ENCODE measurements around the gene CCK. TPM values are rescaled to one million over a fixed set of nuclear protein-coding genes. Genes with fewer than 3 reads are reported as not detected.

CCK gene
- total RNA-seq, 1 experiment from 2014 or later = not detected

- Histone ChIP-seq H4K20me1 (ENCODE audit: low read length) (no peaks in the 10 kb centered on the region), H3K27ac (ENCODE audit: low read length) (no peak overlapping the region), H3K4me2 (ENCODE audit: low read length) (no peak overlapping the region), H3K4me1 (ENCODE audit: insufficient read depth, low read length) (0 out of 2 replicates have a peak, but pooled peaks cover 5% of the 10 kb centered on the region), H3K79me2 (ENCODE audit: low read length) (no peaks in the 10 kb centered on the region), H3K4me3 (ENCODE audit: low read length) (no peak overlapping the region), H3K9me3 (ENCODE audit: low read length) (no peaks in the 10 kb centered on the region), H3K9ac (ENCODE audit: low read length) (no peak overlapping the region), H3K36me3 (ENCODE audit: low read depth, low read length) (no peaks in the 10 kb centered on the region), H2AFZ (ENCODE audit: low read length) (no peak overlapping the region), H3K9me2 (replicated peaks; ENCODE audit: low read length) (no peaks in the 10 kb centered on the region), H3F3A (ENCODE audit: low read length, unreplicated experiment) (no peaks in the 10 kb centered on the region), H3K27me3 (ENCODE audit: low read length) (peaks cover 6% of the 10 kb centered on the region; the same call in 1 of the 2 replicates)
- CTCF ChIA-PET = interaction anchor here (2.0 kb wide), 1 partner anchor 212 kb away, joined by 32 read pairs; no protein-coding TSS in a partner anchor
- DNase-seq (no peak), ATAC-seq (no peak)
- no TSS peak for BruUV-seq (replicated peaks)
- TF ChIP-seq EZH2phosphoT487 (IDR thresholded peaks at IDR 0.05; ENCODE audit: borderline replicate concordance, low read length) (no peak), EZH2 (IDR thresholded peaks at IDR 0.05; ENCODE audit: low read length, unreplicated experiment) (no peak)
- TF ChIP-seq, protein P1, sequence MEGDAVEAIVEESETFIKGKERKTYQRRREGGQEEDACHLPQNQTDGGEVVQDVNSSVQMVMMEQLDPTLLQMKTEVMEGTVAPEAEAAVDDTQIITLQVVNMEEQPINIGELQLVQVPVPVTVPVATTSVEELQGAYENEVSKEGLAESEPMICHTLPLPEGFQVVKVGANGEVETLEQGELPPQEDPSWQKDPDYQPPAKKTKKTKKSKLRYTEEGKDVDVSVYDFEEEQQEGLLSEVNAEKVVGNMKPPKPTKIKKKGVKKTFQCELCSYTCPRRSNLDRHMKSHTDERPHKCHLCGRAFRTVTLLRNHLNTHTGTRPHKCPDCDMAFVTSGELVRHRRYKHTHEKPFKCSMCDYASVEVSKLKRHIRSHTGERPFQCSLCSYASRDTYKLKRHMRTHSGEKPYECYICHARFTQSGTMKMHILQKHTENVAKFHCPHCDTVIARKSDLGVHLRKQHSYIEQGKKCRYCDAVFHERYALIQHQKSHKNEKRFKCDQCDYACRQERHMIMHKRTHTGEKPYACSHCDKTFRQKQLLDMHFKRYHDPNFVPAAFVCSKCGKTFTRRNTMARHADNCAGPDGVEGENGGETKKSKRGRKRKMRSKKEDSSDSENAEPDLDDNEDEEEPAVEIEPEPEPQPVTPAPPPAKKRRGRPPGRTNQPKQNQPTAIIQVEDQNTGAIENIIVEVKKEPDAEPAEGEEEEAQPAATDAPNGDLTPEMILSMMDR (conservative IDR thresholded peaks at IDR 0.05; ENCODE audit: low read depth, low read length) = no peak
- intact Hi-C loops (cut with micrococcal nuclease) = loop anchor here (1.0 to 5.0 kb wide), 4 partner anchors 212 to 651 kb away; no protein-coding TSS in a partner anchor
- POLR2A ChIA-PET (ENCODE audit: unreplicated experiment) = no interaction called here
These were observed 35.1 kb downstream of the CCK start for GRCh38 chr3:42230860-42231259.

GRCh38 chr3:42229942-42230688, 35.9 kb downstream of the CCK start:
- Histone ChIP-seq H3K9me3 (ENCODE audit: low read length) (no peaks in the 10 kb centered on the region), H3K4me3 (ENCODE audit: low read length) (peak overlapping the region; percentile 55; the same call in 1 of the 2 replicates), H3K9ac (ENCODE audit: low read length) (no peak overlapping the region), H2AFZ (ENCODE audit: low read length) (peak overlapping the region; percentile 72), H3K36me3 (ENCODE audit: low read depth, low read length) (no peaks in the 10 kb centered on the region), H4K20me1 (ENCODE audit: low read length) (no peaks in the 10 kb centered on the region), H3K79me2 (ENCODE audit: low read length) (no peaks in the 10 kb centered on the region), H3K27me3 (ENCODE audit: low read length) (peaks cover 5% of the 10 kb centered on the region; the same call in 1 of the 2 replicates), H3K9me2 (replicated peaks; ENCODE audit: low read length) (no peaks in the 10 kb centered on the region), H3K4me1 (ENCODE audit: insufficient read depth, low read length) (0 out of 2 replicates have a peak, but pooled peaks cover 5% of the 10 kb centered on the region), H3K4me2 (ENCODE audit: low read length) (peak overlapping the region; percentile 78), H3F3A (ENCODE audit: low read length, unreplicated experiment) (no peaks in the 10 kb centered on the region), H3K27ac (ENCODE audit: low read length) (no peak overlapping the region)
- no TSS peak for BruUV-seq (replicated peaks)
- no peak for TF ChIP-seq EZH2 (IDR thresholded peaks at IDR 0.05; ENCODE audit: low read length, unreplicated experiment)
- TF ChIP-seq, protein P1 (conservative IDR thresholded peaks at IDR 0.05; ENCODE audit: low read depth, low read length) = peak; percentile 90
- POLR2A ChIA-PET (ENCODE audit: unreplicated experiment) = no interaction called here
- CTCF ChIA-PET = interaction anchor here (0.6 to 2.2 kb wide), 15 partner anchors 15 to 609 kb away, joined by 3 to 32 read pairs (median 5); partner anchors contain the start of gene ULK4
- peak; percentile 73 for ATAC-seq
- peak; percentile 75 for DNase-seq
- intact Hi-C loops (cut with micrococcal nuclease) = loop anchor here (1.0 to 5.0 kb wide), 5 partner anchors 39 to 652 kb away; no protein-coding TSS in a partner anchor
